ENCODE data around the gene ITGB3. TPM values are rescaled to one million over a fixed set of nuclear protein-coding genes. Genes with fewer than 3 reads are reported as not detected.

The ITGB3 gene
- total and polyA plus RNA-seq, 10 of the 15 experiments (the other 5 are each of a cell fraction or from before 2014, with no cell fraction given), result 0.69 to 22.8 (median 13.6) TPM

GRCh38 chr17:47324224-47325020 is 70.8 kb downstream of the ITGB3 start (continued):
- TF ChIP-seq RELB (IDR thresholded peaks at IDR 0.05; ENCODE audit: low read depth) (peak; percentile 12; the same call in 1 of the 2 replicates), MTA3 (IDR thresholded peaks at IDR 0.05; ENCODE audit: borderline replicate concordance, low read length) (0 out of 2 replicates have a peak, but pooled peaks have one; percentile 60), USF1 (IDR thresholded peaks at IDR 0.05; ENCODE audit: borderline replicate concordance, extremely low read length, insufficient read depth, low read depth, low read length) (no peak), MEF2A (IDR thresholded peaks at IDR 0.05; ENCODE audit: insufficient read depth, low read depth, low read length) (no peak), ZBTB11 (CRISPR knock-in tag; IDR thresholded peaks at IDR 0.05) (no peak), RFX5 (IDR thresholded peaks at IDR 0.05; ENCODE audit: low read depth, low read length) (no peak), BHLHE40 (IDR thresholded peaks at IDR 0.05; ENCODE audit: borderline replicate concordance in 1 of 2, low read depth in 2 of 2, low read length in 1 of 2) (no peak), PML (IDR thresholded peaks at IDR 0.05; ENCODE audit: low read length) (peak; percentile 22; the same call in 1 of the 2 replicates), RB1 (IDR thresholded peaks at IDR 0.05; ENCODE audit: borderline replicate concordance) (no peak), CHD4 (IDR thresholded peaks at IDR 0.05) (no peak), HDGF (IDR thresholded peaks at IDR 0.05) (peak; percentile 12; the same call in 1 of the 2 replicates), NR2C1 (IDR thresholded peaks at IDR 0.05) (no peak), JUNB (IDR thresholded peaks at IDR 0.05) (peak; percentile 25; the same call in 1 of the 2 replicates), SPI1 (IDR thresholded peaks at IDR 0.05; ENCODE audit: borderline replicate concordance, insufficient read depth, low read depth, low read length) (peak; percentile 49; the same call in 1 of the 2 replicates), CEBPB (IDR thresholded peaks at IDR 0.05; ENCODE audit: borderline replicate concordance in 1 of 2, low read depth in 2 of 2, low read length in 2 of 2) (no peak), SMAD5 (IDR thresholded peaks at IDR 0.05; ENCODE audit: low read depth) (no peak)
- TF ChIP-seq, protein P1, sequence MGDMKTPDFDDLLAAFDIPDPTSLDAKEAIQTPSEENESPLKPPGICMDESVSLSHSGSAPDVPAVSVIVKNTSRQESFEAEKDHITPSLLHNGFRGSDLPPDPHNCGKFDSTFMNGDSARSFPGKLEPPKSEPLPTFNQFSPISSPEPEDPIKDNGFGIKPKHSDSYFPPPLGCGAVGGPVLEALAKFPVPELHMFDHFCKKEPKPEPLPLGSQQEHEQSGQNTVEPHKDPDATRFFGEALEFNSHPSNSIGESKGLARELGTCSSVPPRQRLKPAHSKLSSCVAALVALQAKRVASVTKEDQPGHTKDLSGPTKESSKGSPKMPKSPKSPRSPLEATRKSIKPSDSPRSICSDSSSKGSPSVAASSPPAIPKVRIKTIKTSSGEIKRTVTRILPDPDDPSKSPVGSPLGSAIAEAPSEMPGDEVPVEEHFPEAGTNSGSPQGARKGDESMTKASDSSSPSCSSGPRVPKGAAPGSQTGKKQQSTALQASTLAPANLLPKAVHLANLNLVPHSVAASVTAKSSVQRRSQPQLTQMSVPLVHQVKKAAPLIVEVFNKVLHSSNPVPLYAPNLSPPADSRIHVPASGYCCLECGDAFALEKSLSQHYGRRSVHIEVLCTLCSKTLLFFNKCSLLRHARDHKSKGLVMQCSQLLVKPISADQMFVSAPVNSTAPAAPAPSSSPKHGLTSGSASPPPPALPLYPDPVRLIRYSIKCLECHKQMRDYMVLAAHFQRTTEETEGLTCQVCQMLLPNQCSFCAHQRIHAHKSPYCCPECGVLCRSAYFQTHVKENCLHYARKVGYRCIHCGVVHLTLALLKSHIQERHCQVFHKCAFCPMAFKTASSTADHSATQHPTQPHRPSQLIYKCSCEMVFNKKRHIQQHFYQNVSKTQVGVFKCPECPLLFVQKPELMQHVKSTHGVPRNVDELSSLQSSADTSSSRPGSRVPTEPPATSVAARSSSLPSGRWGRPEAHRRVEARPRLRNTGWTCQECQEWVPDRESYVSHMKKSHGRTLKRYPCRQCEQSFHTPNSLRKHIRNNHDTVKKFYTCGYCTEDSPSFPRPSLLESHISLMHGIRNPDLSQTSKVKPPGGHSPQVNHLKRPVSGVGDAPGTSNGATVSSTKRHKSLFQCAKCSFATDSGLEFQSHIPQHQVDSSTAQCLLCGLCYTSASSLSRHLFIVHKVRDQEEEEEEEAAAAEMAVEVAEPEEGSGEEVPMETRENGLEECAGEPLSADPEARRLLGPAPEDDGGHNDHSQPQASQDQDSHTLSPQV (IDR thresholded peaks at IDR 0.05), result 0 out of 2 replicates have a peak, but pooled peaks have one; percentile 32
